CD4-positive, alpha-beta T cell treated with Interleukin-12 subunit alpha and Interleukin-12 subunit beta, for 1 hour (primary cell): ENCODE measurements around the gene RBM10.

Experiments
- DNase-seq: peaks from one replicate; pipeline ENCODE4 v3.0.0-alpha.2; 2020

The RBM10 gene

GRCh38 chrX:47222751-47223350 lies 77.8 kb downstream of the RBM10 start:
- no peak for DNase-seq

DNA sequence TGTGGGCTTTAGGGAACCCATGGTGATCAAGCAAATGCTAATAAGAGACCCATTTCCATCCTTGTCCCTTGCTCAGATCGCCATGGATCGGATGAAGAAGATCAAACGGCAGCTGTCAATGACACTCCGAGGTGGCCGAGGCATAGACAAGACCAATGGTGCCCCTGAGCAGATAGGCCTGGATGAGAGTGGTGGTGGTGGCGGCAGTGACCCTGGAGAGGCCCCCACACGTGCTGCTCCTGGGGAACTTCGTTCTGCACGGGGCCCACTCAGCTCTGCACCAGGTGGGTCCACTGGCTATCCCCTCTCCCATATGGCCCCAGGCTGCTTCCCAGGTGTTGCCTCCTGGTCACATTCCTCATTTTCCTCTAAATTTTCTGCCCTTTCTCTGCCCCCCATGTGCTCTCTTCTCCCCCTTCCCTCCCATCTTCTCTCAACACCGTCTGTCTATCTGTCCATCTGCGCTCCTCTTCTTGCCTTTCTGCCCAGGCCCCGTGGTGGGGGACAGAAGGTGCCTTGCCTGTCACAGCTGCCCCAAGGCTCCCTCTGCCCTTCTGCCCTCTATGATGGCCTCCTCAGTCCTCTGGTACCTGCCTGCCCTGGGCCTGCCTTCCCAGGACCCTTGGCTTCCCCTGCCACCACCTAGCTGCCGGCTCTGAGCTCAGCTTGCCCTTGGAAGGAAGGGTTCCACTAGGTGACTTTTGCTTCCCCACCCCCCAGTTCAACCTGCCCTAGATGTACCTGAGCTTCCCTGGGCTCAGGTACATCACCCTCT lies 78.6 kb downstream of the RBM10 start:
- DNase-seq: no peak

DNA sequence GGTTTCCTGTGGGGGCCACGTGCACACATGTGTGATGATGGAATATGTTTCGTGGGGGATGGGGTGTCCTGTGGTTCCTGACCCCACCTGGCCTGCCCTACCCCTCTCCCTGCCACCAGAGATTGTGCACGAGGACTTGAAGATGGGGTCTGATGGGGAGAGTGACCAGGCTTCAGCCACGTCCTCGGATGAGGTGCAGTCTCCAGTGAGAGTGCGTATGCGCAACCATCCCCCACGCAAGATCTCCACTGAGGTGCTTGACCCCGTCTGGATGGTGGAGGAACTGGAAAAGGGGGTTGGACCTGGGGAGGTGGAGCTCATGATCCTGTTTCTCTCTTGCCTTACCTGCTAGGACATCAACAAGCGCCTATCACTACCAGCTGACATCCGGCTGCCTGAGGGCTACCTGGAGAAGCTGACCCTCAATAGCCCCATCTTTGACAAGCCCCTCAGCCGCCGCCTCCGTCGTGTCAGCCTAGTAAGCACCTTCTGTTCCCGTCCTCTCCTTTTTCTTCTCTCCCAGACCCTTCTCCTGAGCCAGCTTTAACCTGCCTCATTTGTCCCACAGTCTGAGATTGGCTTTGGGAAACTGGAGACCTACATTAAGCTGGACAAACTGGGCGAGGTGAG lies 79.4 kb downstream of the RBM10 start:
- DNase-seq: no peak

DNA sequence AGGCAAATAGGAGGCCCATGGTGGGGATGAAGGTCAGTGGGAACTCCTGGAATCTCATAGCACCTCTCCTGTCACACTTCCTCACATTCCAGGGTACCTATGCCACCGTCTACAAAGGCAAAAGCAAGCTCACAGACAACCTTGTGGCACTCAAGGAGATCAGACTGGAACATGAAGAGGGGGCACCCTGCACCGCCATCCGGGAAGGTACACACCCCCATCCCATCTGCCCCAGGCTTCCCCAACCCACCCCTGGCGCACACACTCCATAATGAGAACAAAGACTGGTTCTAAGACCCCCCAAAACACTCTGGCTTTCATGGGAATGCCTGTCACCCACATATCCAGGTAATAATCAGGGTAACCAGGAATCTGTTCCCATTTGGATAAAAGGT lies 79.9 kb downstream of the RBM10 start:
- DNase-seq: no peak

DNA sequence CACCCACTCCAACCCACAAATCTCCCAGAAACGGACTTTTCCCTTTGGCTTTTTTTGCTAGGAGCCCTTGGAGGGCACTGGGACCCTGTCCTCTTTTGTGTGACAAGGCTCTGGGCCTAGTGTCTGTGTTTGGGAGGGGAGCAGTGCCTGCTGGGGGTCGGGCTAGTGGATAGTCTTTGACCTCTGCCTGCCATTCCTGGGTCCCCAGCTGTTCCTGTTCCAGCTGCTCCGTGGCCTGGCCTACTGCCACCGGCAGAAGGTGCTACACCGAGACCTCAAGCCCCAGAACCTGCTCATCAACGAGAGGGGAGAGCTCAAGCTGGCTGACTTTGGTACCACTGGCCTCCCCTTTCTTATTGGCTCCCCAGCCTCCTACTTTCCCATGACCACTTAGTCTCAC lies 81.0 kb downstream of the RBM10 start:
- DNase-seq: no peak

DNA sequence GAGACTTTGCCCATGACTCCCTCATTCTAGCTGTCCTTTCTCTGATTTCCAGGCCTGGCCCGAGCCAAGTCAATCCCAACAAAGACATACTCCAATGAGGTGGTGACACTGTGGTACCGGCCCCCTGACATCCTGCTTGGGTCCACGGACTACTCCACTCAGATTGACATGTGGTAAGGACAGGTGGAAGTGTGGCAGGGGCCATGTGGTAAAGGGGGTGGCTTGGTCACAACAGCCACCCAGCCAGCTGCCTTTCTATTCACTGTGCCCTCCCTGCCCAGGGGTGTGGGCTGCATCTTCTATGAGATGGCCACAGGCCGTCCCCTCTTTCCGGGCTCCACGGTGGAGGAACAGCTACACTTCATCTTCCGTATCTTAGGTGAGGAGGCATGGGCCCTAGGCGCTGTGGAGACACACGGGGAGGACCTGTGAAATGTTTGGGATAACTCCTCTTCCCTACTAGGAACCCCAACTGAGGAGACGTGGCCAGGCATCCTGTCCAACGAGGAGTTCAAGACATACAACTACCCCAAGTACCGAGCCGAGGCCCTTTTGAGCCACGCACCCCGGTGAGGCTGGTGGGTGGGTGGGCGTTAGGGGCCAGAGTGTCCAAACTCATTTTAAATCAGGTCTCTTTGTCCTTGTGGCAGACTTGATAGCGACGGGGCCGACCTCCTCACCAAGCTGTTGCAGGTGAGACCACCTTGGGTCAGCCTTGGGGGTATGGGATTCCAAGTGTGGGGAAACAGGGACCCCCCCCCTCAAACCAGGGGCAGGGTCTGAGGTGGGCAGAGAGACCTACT lies 81.7 kb downstream of the RBM10 start:
- DNase-seq: no peak

- DNase-seq: no peak
Measured at GRCh38 chrX:47227334-47227583, 82.2 kb downstream of the RBM10 start.

GRCh38 chrX:47228550-47229270 lies 83.7 kb downstream of the RBM10 start:
- no peak for DNase-seq

DNA sequence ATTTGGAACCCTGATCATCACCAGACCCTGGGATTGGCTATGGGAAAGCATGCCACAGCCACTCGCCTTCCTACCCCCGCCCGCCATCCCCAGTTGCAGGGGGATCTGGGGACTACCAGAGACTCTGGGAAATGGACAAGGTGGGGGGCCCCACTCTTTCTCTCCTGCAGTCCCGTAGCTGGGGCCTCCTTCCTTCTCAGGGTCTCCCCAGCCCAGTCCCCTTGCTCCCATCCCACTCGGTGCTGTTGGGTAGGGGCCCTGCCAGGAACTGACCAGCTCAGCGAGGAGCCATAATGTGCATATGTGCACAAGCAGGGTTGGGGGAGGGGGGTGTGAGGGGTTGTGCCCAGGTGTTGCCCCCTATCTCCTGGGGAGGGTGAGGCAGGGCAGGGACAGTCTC lies 84.4 kb downstream of the RBM10 start:
- no peak for DNase-seq

- no peak for DNase-seq
Measured at GRCh38 chrX:47230136-47230868, 85.3 kb downstream of the RBM10 start.

DNA sequence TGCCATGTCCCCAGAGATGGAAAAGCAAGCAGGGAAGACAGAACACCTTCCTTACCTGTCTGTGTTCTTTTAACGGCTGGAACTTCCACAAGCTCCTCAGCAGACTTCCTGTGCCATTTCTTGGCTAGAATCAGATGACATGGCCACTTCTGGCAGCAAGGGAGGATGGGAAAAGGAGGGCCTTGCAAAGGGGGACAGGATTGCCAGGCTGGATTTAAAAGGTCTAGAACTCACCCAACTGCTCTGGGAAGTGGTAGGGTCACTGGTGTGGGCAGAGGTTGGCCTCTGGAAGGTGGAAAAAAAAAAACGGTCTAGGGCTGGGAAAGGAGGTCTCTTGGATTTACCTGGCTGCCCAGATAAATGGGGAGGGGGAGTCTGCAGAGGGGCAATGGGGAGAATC lies 86.1 kb downstream of the RBM10 start:
- no peak for DNase-seq

DNA sequence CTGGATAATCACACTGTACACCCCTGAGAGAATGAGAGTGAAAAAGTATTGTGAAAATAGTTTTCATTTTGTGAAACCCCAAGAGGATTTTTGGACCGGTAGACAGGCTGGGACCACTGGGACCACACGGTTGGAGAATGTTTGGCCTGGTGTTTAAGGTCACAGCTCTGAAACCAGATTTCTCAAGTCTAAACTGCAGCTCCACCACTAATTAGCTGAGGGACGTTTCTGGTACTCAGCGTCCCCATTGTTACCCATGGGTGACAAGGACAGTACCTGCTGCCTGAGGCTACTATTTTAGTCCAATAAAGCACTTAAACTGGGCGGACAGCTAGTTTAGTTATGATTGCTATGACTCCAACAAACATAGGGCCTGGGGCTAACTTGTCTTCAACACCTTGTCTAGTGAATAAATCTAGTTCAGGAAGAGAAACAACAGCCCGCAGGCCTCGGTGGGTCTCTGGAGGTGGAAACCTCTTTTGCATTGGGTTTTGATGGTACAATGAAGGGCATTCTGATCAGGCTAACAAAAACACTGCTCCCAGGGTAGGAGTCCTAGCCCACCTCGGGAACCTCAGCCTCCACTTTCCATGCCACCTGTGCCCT lies 87.3 kb downstream of the RBM10 start:
- DNase-seq: no peak

DNA sequence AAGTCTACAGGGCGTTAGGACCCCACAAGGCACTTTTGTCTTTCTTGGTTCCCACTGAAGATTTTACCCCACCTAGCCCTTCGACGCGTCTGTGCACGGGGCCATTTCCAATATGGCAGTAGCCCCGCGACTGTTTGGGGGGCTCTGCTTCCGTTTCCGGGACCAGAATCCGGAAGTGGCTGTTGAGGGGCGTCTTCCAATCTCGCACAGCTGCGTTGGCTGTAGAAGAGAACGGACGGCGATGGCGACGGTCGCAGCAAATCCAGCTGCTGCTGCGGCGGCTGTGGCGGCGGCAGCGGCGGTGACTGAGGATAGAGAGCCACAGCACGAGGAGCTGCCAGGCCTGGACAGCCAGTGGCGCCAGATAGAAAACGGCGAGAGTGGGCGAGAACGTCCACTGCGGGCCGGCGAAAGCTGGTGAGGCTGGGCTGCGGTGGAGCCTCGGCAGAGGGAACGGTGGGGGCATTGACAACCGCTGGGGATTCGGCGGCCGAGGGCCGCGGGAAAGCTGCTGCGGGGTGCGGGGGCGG lies 87.8 kb downstream of the RBM10 start, which contains the start of gene USP11:
USP11 (plus strand) TSS at position 207 of the 530 bp plus-strand sequence; CDS start at position 242, 35 bp downstream.
- peak; percentile 70 for DNase-seq

GRCh38 chrX:47233333-47234113 lies 88.5 kb downstream of the RBM10 start:
- DNase-seq: peak; percentile 97

DNA sequence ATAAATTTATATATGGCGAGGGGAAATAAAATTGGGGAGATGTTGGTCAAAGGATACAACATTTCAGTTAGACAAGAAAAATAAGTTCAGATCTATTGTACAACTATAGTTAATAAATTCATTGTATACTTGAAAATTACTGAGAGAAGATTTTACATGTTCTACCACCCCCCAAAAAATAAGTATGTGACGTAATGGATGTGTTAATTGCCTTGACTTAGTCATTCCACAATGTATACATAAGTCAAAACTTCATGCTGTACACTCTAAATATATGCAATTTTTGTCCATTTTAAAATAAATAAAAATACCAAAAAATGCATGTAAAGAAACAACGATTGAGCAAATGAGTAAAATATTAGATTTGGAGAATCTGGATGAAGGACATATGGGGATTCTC lies 89.6 kb downstream of the RBM10 start:
- DNase-seq: no peak

- no peak for DNase-seq
Measured at GRCh38 chrX:47235691-47236103, 90.7 kb downstream of the RBM10 start.
